NCI-H460 (cell line): Measurements from ENCODE around the gene PCDHGA12. TPM values are rescaled to one million over a fixed set of nuclear protein-coding genes. Genes with fewer than 3 reads are reported as not detected.
"Not testable (repeated sequence)": the region's sequence is repeated elsewhere in the genome, so short reads cannot be mapped to it uniquely, and the experiment has no call there.

Source experiments
- DNase-seq: peaks from one replicate; pipeline ENCODE4 v3.0.0-alpha.2; 2016; ENCODE audit warnings: low read depth; ENCODE audit errors: extremely low read depth
- polyA plus RNA-seq: library from polyadenylated mRNA; depleted of rRNA; stranded (reverse); fragments of >200 nt; gene quantifications from 2 replicates; pipeline ENCODE4 v1.2.3, GENCODE V29; 2014; cell fraction: nucleus; rRNA removed
- total RNA-seq: library from RNA; depleted of rRNA; stranded (reverse); fragments of >200 nt; shearing (Covaris generic); gene quantifications from 2 replicates; pipeline ENCODE4 v1.2.3, GENCODE V29; 2014; rRNA removed

The PCDHGA12 gene
- 0.20 and 0.42 TPM in 2 replicates for total RNA-seq
- 0.76 and 1.5 TPM in 2 replicates for polyA plus RNA-seq

- no peak for DNase-seq
These were observed at the start of gene PCDHGA12 for GRCh38 chr5:141430332-141431113. Gene PCDHGA12 (plus strand): TSS chr5:141430507. CDS start chr5:141430760, 253 bp downstream.

- DNase-seq: no peak
These were observed 47.6 kb upstream of the PCDHGA12 start, which contains the start of gene PCDHGA7 for GRCh38 chr5:141382469-141383294. Gene PCDHGA7 (plus strand): TSS chr5:141382742. CDS start chr5:141382900, 158 bp downstream.

GRCh38 chr5:141383345-141383744, 47.0 kb upstream of the PCDHGA12 start:
- no peak for DNase-seq

- DNase-seq: no peak
These were observed 45.6 kb upstream of the PCDHGA12 start for GRCh38 chr5:141384471-141385267.

GRCh38 chr5:141387557-141388311, 42.6 kb upstream of the PCDHGA12 start, which contains the start of gene PCDHGB4:
Gene PCDHGB4 (plus strand): TSS chr5:141387698. CDS start chr5:141387885, 187 bp downstream.
- peak; percentile 36 for DNase-seq

- DNase-seq: no peak
These were observed 41.6 kb upstream of the PCDHGA12 start for GRCh38 chr5:141388661-141389060.

GRCh38 chr5:141389153-141390042, 40.9 kb upstream of the PCDHGA12 start:
- no peak for DNase-seq

GRCh38 chr5:141392429-141393198, 37.7 kb upstream of the PCDHGA12 start, which contains the start of gene PCDHGA8:
Gene PCDHGA8 (plus strand): TSS chr5:141392633. CDS start chr5:141392814, 181 bp downstream.
- DNase-seq: no peak

- DNase-seq: no peak
These were observed 37.0 kb upstream of the PCDHGA12 start for GRCh38 chr5:141393267-141393666.

- not testable (repeated sequence) for DNase-seq
These were observed 35.7 kb upstream of the PCDHGA12 start for GRCh38 chr5:141394401-141395187.

- DNase-seq: not testable (repeated sequence)
These were observed 32.4 kb upstream of the PCDHGA12 start, which contains the start of gene PCDHGB5 for GRCh38 chr5:141397756-141398551. Gene PCDHGB5 (plus strand): TSS chr5:141397947. CDS start chr5:141398128, 181 bp downstream.

GRCh38 chr5:141398608-141399007, 31.7 kb upstream of the PCDHGA12 start:
- no peak for DNase-seq

- no peak for DNase-seq
These were observed 30.6 kb upstream of the PCDHGA12 start for GRCh38 chr5:141399555-141400258.

GRCh38 chr5:141402553-141403243, 27.6 kb upstream of the PCDHGA12 start, which contains the start of gene PCDHGA9:
Gene PCDHGA9 (plus strand): TSS chr5:141402778. CDS start chr5:141402953, 175 bp downstream.
- peak; percentile 33 for DNase-seq

- no peak for DNase-seq
These were observed 26.9 kb upstream of the PCDHGA12 start for GRCh38 chr5:141403387-141403786.
